Heart left ventricle (tissue), 13 donors: ENCODE measurements around the gene TIAM2.
"Not testable (repeated sequence)": the region's sequence is repeated elsewhere in the genome, so short reads cannot be mapped to it uniquely, and the experiment has no call there.

Source experiments
- POLR2A ChIP-seq, 2 donors: fragments of 450-650 bp; IDR thresholded peaks; one replicate each; pipeline ENCODE4 v1.6.1; 2017; ENCODE audit warnings: antibody characterized with exemption in 2 of 2, mild to moderate bottlenecking in 2 of 2, moderate library complexity in 2 of 2
- TF ChIP-seq, protein P1 (sequence below), 12 donors: fragments of 200-600 bp; sonication (generic) in 4 of 12; IDR thresholded peaks; one replicate each; pipeline versions ENCODE4 v1.5.0 to v1.8.0; 2018 to 2022; ENCODE audit warnings: antibody characterized with exemption in 12 of 12, mild to moderate bottlenecking in 5 of 12
- donor health status: ischemic (EF 13 %, LVEDD 7.1; RV severe dilation, severe dysfunction).
- donor health status: DM: no; HTN: yes; CAD: no.
- donor health status: DM: no; HTN: no; CAD: no.
- donor health status: ischemic (EF 25% LVEDD 6.9; RV normal size, moderate dysfunction).
- donor health status: ischemic (EF 25% LVEDD 5.7; RV mildly dilated, moderate dysfunction).
- donor health status: ischemic (EF 35%, LVEDD 5.7; RV mildly dilated, moderate dysfunction).
- donor health status: nonischemic (EF 11% LVEDD 7.7; RV severe dilation, severe dysfunction).
- donor health status: DM: yes; HTN: yes; CAD: no.
- donor health status: PGD.
- donor health status: ischemic (EF 29% LVEDD 5.4; RV normal size, mild dysfunction).
- donor health status: nonischemic (EF 23%, LVEDD 6.1; RV moderate dilation, normal function).

DNA sequence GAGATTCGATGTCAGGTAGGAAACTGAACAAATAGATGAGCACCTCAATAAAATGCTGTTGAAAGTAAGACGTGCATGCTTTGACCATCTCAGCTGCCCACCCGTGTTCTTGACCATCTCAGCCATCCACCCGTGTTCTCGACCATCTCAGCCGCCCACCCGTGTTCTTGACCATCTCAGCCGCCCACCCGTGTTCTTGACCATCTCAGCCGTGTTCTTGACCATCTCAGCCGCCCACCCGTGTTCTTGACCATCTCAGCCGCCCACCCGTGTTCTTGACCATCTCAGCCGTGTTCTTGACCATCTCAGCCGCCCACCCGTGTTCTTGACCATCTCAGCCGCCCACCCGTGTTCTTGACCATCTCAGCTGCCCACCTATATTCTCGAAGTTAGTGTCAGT is 223.6 kb downstream of the TIAM2 start:
- TF ChIP-seq POLR2A (IDR thresholded peaks at IDR 0.05) = not testable (repeated sequence)
- TF ChIP-seq, protein P1, sequence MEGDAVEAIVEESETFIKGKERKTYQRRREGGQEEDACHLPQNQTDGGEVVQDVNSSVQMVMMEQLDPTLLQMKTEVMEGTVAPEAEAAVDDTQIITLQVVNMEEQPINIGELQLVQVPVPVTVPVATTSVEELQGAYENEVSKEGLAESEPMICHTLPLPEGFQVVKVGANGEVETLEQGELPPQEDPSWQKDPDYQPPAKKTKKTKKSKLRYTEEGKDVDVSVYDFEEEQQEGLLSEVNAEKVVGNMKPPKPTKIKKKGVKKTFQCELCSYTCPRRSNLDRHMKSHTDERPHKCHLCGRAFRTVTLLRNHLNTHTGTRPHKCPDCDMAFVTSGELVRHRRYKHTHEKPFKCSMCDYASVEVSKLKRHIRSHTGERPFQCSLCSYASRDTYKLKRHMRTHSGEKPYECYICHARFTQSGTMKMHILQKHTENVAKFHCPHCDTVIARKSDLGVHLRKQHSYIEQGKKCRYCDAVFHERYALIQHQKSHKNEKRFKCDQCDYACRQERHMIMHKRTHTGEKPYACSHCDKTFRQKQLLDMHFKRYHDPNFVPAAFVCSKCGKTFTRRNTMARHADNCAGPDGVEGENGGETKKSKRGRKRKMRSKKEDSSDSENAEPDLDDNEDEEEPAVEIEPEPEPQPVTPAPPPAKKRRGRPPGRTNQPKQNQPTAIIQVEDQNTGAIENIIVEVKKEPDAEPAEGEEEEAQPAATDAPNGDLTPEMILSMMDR (IDR thresholded peaks at IDR 0.05) = not testable (repeated sequence)
